Measurements from ENCODE around the gene AHNAK. TPM values are rescaled to one million over a fixed set of nuclear protein-coding genes. Genes with fewer than 3 reads are reported as not detected.

Gene AHNAK
- total and polyA plus RNA-seq, 2 donors (not counting 3 experiments of a cell fraction or from before 2014, with no cell fraction given): 35.2 to 436 TPM

- FAIRE-seq (no peak), DNase-seq (ENCODE audit: low read depth, low spot score) (no peak)
- intact Hi-C loops (cut with micrococcal nuclease): no loop called here
- Histone ChIP-seq H3K36me3 (ENCODE audit: control insufficient read depth in 2 of 2, extremely low read depth in 1 of 2, insufficient read depth in 2 of 2, low read length in 2 of 2) (no peaks in the 10 kb centered on the region), H3K4me2 (ENCODE audit: insufficient read depth, low read length) (no peak overlapping the region), H3K4me3 (replicated peaks in 1 of 3; ENCODE audit: insufficient read depth in 1 of 3, low read depth in 1 of 3, low read length in 3 of 3) (no peak overlapping the region), H3K4me1 (ENCODE audit: control insufficient read depth, extremely low read depth, insufficient read depth, low read length) (no peaks in the 10 kb centered on the region), H3K9me3 (replicated peaks; ENCODE audit: control insufficient read depth, insufficient read depth, low read length) (no peaks in the 10 kb centered on the region), H3K27ac (ENCODE audit: insufficient read depth, low read depth, low read length) (no peak overlapping the region), H3K9me1 (replicated peaks; ENCODE audit: control insufficient read depth, extremely low read depth, insufficient read depth, low read length) (no peaks in the 10 kb centered on the region), H2AFZ (ENCODE audit: low read depth, low read length) (no peak overlapping the region), H3K27me3 (ENCODE audit: control insufficient read depth in 2 of 2, insufficient read depth in 2 of 2, low read length in 2 of 2) (no peaks in the 10 kb centered on the region), H3K9ac (replicated peaks; ENCODE audit: extremely low read depth, insufficient read depth, low read length) (no peak overlapping the region), H4K20me1 (replicated peaks; ENCODE audit: control insufficient read depth, extremely low read depth, insufficient read depth, low read length) (no peaks in the 10 kb centered on the region), H3K79me2 (ENCODE audit: control insufficient read depth, insufficient read depth, low read length) (no peaks in the 10 kb centered on the region)
- dilution Hi-C loops (cut with MboI; ENCODE audit: extremely low pct_ligation_motif_present, low sequenced_read_pairs): no loop called here
- CTCF ChIA-PET: interaction anchor here (4.2 kb wide), 1 partner anchor 22 kb away, joined by 18 read pairs; no protein-coding TSS in a partner anchor
- BruUV-seq (replicated peaks): no TSS peak
- POLR2A ChIA-PET: no interaction called here
- no peak for TF ChIP-seq EZH2 (IDR thresholded peaks at IDR 0.05; ENCODE audit: borderline replicate concordance, low read depth, low read length, severe bottlenecking)
- no peak for TF ChIP-seq JUN (IDR thresholded peaks at IDR 0.05; ENCODE audit: borderline replicate concordance, insufficient read depth, insufficient read length, low read depth)
- TF ChIP-seq, protein P1, sequence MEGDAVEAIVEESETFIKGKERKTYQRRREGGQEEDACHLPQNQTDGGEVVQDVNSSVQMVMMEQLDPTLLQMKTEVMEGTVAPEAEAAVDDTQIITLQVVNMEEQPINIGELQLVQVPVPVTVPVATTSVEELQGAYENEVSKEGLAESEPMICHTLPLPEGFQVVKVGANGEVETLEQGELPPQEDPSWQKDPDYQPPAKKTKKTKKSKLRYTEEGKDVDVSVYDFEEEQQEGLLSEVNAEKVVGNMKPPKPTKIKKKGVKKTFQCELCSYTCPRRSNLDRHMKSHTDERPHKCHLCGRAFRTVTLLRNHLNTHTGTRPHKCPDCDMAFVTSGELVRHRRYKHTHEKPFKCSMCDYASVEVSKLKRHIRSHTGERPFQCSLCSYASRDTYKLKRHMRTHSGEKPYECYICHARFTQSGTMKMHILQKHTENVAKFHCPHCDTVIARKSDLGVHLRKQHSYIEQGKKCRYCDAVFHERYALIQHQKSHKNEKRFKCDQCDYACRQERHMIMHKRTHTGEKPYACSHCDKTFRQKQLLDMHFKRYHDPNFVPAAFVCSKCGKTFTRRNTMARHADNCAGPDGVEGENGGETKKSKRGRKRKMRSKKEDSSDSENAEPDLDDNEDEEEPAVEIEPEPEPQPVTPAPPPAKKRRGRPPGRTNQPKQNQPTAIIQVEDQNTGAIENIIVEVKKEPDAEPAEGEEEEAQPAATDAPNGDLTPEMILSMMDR (IDR thresholded peaks at IDR 0.05; ENCODE audit: extremely low read depth in 1 of 2, insufficient read depth in 1 of 2, low read depth in 1 of 2, low read length in 2 of 2): no peak
- TF ChIP-seq, protein P2, sequence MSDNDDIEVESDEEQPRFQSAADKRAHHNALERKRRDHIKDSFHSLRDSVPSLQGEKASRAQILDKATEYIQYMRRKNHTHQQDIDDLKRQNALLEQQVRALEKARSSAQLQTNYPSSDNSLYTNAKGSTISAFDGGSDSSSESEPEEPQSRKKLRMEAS (IDR thresholded peaks at IDR 0.05; ENCODE audit: insufficient read depth, insufficient read length): no peak
- TF ChIP-seq MYC (IDR thresholded peaks at IDR 0.05; ENCODE audit: low read depth, low read length): no peak
- TF ChIP-seq FOS (IDR thresholded peaks at IDR 0.05; ENCODE audit: borderline replicate concordance, insufficient read depth, low read length): no peak
- no peak for TF ChIP-seq GATA2 (IDR thresholded peaks at IDR 0.05; ENCODE audit: insufficient read depth, insufficient read length, low read depth, low read length)
- no peak for TF ChIP-seq POLR2A (IDR thresholded peaks at IDR 0.05; ENCODE audit: low read depth, low read length)
- no peak for TF ChIP-seq POLR2AphosphoS5 (IDR thresholded peaks at IDR 0.05; ENCODE audit: insufficient read depth, low read depth, low read length)
Observed at GRCh38 chr11:62402226-62402959, 144.2 kb downstream of the AHNAK start.
